ENCODE results near the gene CSRP1. TPM values are rescaled to one million over a fixed set of nuclear protein-coding genes. Genes with fewer than 3 reads are reported as not detected.

Gene CSRP1
- polyA plus RNA-seq, 1 donor from 2014 or later: 53.4 TPM

DNA sequence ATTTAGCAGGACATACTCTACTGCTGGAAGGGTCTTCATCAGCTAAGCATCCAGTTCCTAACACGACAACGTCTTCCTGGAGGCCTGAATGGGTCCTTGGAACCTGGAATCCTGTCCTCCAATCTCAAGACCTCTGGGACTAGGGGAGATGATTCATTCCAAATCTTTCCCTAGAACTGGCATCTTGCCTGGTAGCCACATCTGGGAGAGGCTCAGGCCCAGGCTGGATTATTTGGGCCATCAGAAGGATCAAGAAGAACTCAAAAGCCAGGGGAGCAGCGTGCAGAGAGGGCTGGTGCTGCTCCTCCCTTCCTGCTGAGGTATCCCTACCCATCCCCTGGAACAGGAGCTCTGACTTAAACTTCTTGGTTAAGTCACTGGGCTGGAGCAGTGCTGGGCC is 35.2 kb downstream of the CSRP1 start:
- peaks cover 40% of the 10 kb centered on the region for H3K27me3 Mint-ChIP-seq

DNA sequence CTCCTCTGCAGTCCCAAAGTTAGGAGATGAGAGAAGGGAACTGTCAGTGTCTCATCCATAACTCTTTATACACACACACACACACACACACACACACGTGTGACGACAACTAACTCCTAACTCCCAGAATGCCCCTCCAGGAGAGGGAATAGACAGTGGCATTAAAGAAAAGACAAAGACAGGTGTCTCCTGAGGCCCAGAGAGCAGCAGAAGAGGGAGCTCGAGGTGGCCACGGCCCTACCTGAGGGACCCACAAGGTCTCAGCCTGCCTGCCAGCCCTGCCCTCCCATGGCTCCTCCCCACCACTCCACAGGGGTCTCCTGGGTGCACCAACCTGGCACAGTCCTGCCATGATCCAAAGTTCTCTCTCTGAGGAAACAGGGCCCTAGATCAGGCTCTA is 36.3 kb downstream of the CSRP1 start:
- no peaks in the 10 kb centered on the region for H3K36me3 Mint-ChIP-seq
- no peaks in the 10 kb centered on the region for H3K9me3 Mint-ChIP-seq
- H3K27me3 Mint-ChIP-seq: peaks cover 44% of the 10 kb centered on the region
- no peak overlapping the region for H3K4me3 Mint-ChIP-seq
- H3K27ac Mint-ChIP-seq: no peak overlapping the region
- peaks cover 2 to 8% (median 6%) of the 10 kb centered on the region in 3 donors for H3K4me1 Mint-ChIP-seq

More for the DNA sequence above, 35.2 kb downstream of the CSRP1 start:
- Mint-ChIP-seq H3K9me3 (no peaks in the 10 kb centered on the region), H3K27ac (no peak overlapping the region), H3K36me3 (no peaks in the 10 kb centered on the region), H3K4me3 (no peak overlapping the region), H3K4me1 (peaks cover 6 to 8% (median 6%) of the 10 kb centered on the region in 3 donors)

DNA sequence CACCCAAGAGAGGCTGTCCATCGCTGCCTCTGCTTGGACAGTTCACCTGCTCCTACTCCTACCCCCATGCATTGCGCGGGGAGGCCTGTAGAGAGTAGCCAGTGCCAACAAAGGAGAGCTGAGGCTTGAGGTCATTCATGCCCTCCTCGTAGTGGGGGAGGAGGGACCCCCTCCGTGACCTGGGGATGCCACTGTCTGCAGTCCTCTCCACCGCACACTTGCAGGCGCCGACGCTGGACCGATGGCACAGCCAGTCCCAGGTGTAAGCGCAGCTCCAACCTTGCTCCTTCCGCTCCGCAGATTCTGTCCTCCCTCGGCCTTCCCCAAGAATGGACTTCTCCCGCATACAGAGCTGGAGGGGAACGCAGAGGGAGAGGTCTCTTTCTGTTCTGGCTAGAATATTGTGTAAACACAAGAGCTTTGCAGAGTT is 37.3 kb downstream of the CSRP1 start:
- H3K36me3 Mint-ChIP-seq: no peaks in the 10 kb centered on the region
- H3K27me3 Mint-ChIP-seq: peaks cover 44% of the 10 kb centered on the region
- H3K9me3 Mint-ChIP-seq: no peaks in the 10 kb centered on the region
- no peak overlapping the region for H3K27ac Mint-ChIP-seq
- peak overlapping the region; percentile 50 to 70 (median 54) for H3K4me3 Mint-ChIP-seq
- H3K4me1 Mint-ChIP-seq: peaks cover 2 to 8% (median 6%) of the 10 kb centered on the region in 3 donors

DNA sequence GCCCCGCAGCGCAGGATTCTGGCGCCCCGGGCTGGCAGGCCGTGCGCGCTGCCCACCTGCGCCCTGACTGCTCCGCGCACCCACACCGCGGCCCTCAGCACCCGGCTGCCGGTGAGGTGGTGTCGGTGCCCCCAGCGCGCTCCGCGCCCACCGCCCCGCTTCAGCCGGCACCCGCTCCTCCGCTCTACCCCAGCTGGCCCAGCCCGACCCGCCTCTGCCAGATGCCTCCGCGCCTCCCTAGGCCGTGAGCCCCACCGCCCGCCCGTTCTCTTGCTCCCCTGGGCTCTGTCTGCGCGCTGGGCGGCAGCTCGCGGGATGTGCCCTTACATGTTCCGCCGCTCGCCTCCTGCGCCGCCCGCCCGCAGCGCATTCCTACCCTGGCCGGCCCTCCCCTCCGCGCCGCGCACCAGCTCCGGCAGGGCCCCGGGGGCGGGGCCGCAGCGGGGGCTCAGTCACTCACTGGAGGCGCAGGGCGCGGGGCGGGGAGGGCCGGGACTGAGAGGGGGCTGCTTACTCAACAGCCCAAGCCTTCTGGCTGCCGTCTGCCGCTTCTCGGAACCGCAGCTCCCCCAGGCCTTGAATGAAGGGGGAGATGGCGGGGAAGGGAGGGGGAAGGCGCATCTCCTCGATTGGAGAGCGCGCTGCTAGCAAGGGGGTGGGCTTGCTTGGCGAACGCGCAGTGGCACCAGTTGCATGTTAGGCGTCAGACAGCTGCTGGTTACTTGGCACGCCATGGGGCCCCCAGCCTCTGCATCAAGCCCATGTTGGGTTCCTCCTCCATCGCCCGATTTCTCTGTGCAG is 37.9 kb downstream of the CSRP1 start, which contains the start of gene PHLDA3:
TSS of gene PHLDA3 (minus strand) at position 345 of the 801 bp plus-strand sequence. CDS start 402 bp downstream, outside the sequence.
- Mint-ChIP-seq H3K36me3 (no peaks in the 10 kb centered on the region), H3K27me3 (peaks cover 43% of the 10 kb centered on the region), H3K9me3 (no peaks in the 10 kb centered on the region), H3K4me3 (peak within 1 kb of the TSS; percentile 53 to 86 (median 65)), H3K4me1 (peaks cover 2 to 8% (median 6%) of the 10 kb centered on the region in 3 donors), H3K27ac (peak within 1 kb of the TSS in 1 of 3 donors; percentile 46)

DNA sequence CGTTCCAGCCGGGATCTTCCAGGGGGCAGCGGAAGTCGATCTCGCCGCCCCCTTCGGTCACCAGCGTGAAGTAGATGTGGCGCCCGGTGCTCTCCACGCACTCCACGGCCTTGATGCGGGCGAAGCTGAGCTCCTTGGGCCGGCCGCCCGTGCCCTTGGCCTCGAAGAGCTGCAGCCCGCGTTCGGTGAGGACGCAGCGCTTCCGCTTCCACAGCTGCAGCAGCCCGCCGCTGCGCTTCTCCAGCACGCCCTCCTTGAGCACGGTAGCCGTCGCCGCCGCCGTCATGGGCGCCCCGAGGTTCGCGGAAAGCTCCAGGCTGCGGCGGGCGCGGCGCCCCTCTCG is 38.5 kb downstream of the CSRP1 start:
- no peaks in the 10 kb centered on the region for H3K9me3 Mint-ChIP-seq
- H3K36me3 Mint-ChIP-seq: no peaks in the 10 kb centered on the region
- peak overlapping the region in 1 of 4 donors; percentile 63 for H3K4me3 Mint-ChIP-seq
- peaks cover 38% of the 10 kb centered on the region for H3K27me3 Mint-ChIP-seq
- H3K27ac Mint-ChIP-seq: no peak overlapping the region
- H3K4me1 Mint-ChIP-seq: peaks cover 2 to 8% (median 6%) of the 10 kb centered on the region in 3 donors

DNA sequence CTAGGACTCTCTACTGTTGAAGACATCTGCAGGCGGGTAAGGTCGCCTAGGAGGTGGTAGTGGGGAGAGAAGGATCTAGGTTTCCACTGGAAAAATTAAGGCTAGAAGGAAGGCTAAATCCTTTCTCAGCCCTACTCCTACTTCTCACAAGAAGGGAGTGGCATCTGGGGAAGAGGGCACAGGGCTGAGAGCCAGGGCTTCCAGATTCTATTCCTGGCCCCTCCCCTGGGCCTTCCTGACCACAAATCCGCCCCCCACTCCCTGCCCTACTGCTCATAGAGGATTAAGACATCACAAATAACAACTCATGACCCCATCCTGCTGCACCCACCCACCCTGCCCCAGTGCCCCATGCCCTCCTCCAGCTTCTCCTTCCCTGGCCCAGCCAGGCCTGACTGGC is 40.4 kb downstream of the CSRP1 start:
- Mint-ChIP-seq H3K36me3 (no peaks in the 10 kb centered on the region), H3K27me3 (peaks cover 35% of the 10 kb centered on the region), H3K27ac (no peak overlapping the region), H3K4me3 (no peak overlapping the region), H3K9me3 (no peaks in the 10 kb centered on the region), H3K4me1 (peaks cover 2 to 8% (median 6%) of the 10 kb centered on the region in 3 donors)

DNA sequence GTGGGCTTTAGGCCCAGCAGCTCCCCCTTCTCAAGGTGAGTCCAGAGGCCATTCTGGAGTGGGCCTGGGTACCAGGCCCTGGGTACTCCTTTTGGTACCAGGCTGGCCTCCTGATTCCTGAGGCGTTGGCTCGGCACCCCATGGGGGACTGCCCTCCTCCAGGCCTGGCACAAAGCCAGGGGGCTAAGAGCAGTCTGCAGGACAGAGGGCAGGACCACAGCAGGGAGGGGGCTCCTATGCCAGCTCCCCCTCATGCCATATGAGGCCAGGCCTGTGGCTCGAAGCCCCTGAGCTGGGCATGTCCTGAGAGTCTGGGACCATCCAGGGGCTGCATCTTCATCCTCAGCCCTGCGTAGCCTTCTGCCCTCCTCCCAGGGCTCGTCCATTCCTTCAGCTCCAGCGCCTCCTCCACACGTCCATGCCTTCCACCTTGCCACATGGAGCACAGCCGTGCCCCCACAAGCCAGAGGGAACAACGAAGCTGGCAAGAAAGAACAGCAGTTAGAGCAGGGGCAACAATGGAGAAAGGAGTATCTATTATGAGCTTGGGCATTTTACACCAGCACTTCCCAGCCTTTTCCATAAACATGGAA is 41.1 kb downstream of the CSRP1 start:
- peaks cover 2 to 6% (median 4%) of the 10 kb centered on the region in 3 donors for H3K4me1 Mint-ChIP-seq

DNA sequence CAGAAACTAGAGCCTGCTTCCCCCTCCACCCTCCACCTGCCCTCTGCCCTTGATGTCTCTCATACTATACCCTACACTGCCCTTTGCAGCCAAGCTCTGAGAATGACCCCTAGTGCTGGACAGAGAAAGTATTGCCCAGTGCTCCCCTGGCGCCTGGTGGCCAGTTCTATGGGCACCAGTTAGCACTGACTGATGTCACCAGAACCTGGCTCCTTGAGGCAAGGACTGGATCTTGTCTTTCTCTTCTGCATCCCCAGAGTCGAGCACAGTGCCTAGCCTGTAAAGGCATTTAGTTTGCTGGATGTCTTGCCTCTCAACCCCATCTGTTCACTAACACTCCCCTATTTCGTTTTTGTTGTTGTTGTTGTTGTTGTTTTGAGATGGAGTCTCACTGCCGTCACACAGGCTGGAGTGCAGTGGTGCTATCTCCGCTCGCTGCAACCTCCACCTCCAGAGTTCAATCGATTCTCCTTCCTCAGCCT is 43.8 kb downstream of the CSRP1 start:
- Mint-ChIP-seq H3K4me1 (peaks cover 0 to 2% (median 0%) of the 10 kb centered on the region in 3 donors), H3K36me3 (no peaks in the 10 kb centered on the region), H3K27me3 (peaks cover 16% of the 10 kb centered on the region), H3K27ac (peak overlapping the region in 1 of 3 donors; percentile 76), H3K4me3 (no peak overlapping the region), H3K9me3 (no peaks in the 10 kb centered on the region)

More for the DNA sequence above, 41.1 kb downstream of the CSRP1 start:
- no peak overlapping the region for H3K4me3 Mint-ChIP-seq
- no peak overlapping the region for H3K27ac Mint-ChIP-seq
- no peaks in the 10 kb centered on the region for H3K36me3 Mint-ChIP-seq
- H3K9me3 Mint-ChIP-seq: no peaks in the 10 kb centered on the region
- peaks cover 31% of the 10 kb centered on the region for H3K27me3 Mint-ChIP-seq

DNA sequence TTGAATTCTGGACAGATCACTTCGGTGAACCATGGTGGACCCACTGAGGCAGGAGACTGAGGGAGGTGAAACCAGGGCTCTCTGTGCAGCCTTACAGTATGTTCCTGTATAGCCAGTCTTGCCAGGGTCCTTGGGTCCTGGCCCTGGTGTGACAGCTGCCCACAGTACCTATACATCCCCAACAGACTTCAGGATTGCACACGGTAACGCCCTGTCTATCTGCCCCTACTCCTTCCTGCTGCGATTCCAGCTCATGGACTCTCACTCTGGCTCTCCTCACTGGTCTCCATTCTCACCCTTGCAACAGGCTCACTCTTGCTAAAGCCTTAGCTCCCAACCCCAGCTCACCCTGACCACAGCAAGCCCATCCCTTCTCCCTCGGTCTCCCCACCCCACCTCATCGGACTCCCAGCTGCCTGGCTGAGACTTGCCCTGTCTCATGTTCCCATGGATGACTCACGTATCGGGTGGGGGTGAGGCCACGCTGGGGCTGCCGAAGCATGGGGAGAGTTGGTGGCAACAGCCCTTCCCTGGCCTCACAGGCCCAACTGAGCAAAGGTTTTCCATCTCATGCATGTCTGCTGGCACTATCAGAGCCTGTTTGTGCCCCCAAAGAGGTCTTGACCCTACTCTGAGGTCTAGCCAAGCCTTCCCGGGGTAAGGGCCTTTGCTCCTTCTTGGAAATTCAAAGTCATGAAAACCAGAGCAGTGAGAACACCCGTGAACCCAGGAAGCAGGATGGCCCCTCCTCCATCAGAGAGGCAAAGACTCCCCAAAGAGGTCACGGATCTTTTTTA is 45.1 kb downstream of the CSRP1 start:
- no peaks in the 10 kb centered on the region for H3K9me3 Mint-ChIP-seq
- H3K4me3 Mint-ChIP-seq: no peak overlapping the region
- peaks cover 10% of the 10 kb centered on the region for H3K27me3 Mint-ChIP-seq
- no peak overlapping the region for H3K27ac Mint-ChIP-seq
- H3K36me3 Mint-ChIP-seq: no peaks in the 10 kb centered on the region
- no peaks in the 10 kb centered on the region for H3K4me1 Mint-ChIP-seq

DNA sequence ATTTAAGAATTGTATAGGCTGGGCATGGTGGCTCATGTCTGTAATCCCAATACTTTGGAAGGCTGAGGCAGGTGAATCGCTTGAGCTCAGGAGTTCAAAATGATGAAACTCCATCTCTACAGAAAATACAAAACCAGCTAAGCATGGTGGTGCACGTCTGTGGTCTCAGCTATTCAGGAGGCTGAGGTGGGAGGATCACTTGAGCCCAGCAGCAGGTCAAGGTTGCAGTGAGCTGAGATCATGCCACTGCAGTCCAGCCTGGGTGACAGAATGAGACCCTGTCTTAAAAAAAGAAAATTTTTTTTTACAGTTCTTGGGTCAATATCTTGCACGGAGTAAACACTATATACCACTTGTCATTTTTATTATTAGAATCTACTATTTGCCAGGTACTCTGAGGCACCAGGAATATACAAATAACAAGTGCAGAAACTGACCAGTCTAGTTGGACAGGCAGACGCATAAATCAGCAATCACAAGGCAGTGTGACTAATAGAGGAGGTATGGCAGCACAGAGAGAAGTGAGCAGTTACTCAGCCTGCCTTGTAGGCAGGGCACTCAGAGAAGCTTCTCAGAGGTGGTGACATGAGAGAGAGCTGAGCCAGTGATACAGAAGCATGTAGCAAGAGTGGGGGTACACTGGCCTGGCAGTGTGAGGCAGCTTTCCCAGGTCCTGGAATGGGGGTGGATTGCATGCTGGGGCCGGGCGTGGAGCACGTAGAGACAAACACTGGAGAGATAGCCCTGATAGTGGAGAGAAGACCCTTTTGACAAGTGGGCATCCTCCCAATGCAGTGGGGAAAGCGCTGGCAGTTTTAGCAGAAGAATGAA is 45.9 kb downstream of the CSRP1 start:
- peak overlapping the region in 1 of 4 donors; percentile 15 for H3K4me3 Mint-ChIP-seq
- H3K27me3 Mint-ChIP-seq: peaks cover 5% of the 10 kb centered on the region
- no peaks in the 10 kb centered on the region for H3K4me1 Mint-ChIP-seq
- no peak overlapping the region for H3K27ac Mint-ChIP-seq
- no peaks in the 10 kb centered on the region for H3K9me3 Mint-ChIP-seq
- H3K36me3 Mint-ChIP-seq: no peaks in the 10 kb centered on the region

DNA sequence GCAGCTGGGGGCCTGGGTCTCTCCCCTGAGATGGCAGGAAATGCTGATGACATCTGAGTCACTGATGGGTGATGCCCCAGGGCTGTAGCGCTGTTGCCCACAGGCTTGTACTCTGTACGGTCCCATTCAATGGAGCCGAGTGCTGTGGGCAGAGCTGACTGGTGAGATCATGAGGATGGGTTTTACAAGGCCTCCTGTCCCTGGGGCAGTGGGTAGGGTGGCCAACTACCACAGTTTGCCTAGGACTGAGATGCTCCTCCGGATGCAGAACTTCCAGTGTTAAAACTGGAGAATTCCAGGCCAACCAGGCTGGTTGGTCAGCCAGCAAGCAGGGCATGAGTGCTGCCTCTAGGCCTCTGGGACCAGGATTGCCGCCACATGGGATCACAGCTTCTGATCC is 47.1 kb downstream of the CSRP1 start:
- Mint-ChIP-seq H3K27ac (no peak overlapping the region), H3K4me3 (no peak overlapping the region), H3K4me1 (no peaks in the 10 kb centered on the region), H3K36me3 (no peaks in the 10 kb centered on the region), H3K27me3 (peaks cover 4% of the 10 kb centered on the region), H3K9me3 (no peaks in the 10 kb centered on the region)

DNA sequence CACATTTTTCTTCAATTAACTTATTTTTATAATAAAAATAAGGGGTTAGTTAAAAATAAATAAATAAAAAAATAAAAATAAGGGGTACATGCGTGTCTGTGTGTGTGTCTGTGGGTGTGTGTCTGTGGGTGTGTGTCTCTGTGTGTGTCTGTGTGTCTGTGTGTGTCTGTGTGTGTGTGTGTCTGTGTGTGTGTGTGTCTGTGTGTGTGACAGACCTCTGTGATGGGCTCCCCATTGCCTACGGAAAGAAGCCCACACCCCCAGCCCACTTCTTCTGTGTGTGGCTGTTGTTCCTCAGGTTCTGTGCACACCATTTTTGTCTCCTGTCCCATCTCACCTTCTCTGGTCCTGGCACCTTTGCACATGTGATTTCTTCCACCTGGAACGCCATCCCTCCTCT is 47.9 kb downstream of the CSRP1 start:
- H3K9me3 Mint-ChIP-seq: no peaks in the 10 kb centered on the region
- peaks cover 4% of the 10 kb centered on the region for H3K27me3 Mint-ChIP-seq
- no peaks in the 10 kb centered on the region for H3K36me3 Mint-ChIP-seq
- H3K4me3 Mint-ChIP-seq: no peak overlapping the region
- no peaks in the 10 kb centered on the region for H3K4me1 Mint-ChIP-seq
- H3K27ac Mint-ChIP-seq: no peak overlapping the region

DNA sequence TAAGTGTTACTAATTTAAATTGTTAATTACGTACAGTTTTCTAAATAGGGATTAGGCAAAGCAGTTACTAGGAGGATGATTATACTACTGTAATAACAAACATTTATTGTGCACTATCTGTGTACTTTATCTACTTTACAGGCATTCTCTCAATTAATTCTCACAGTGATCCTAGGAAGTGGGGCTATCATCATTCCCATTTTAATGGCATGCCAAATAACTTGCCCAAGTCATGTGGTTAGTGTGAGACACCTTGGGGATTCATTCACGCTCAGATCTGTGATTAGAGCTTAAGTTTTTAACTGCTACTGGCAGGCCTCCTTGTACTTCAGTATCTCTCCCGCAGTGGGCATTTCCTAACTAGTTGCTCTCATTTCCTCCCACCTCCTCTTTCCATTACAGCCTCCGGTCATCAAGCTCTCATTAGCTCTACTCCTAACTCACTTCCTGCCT is 49.4 kb downstream of the CSRP1 start:
- peaks cover 4% of the 10 kb centered on the region for H3K27me3 Mint-ChIP-seq
- no peak overlapping the region for H3K4me3 Mint-ChIP-seq
- H3K9me3 Mint-ChIP-seq: no peaks in the 10 kb centered on the region
- H3K4me1 Mint-ChIP-seq: no peaks in the 10 kb centered on the region
- H3K36me3 Mint-ChIP-seq: peaks cover 2% of the 10 kb centered on the region
- H3K27ac Mint-ChIP-seq: no peak overlapping the region

Data from IgD-negative memory B cell (primary cell).